Muscle of leg (tissue), 11 donors: ENCODE measurements around the gene C19orf12. TPM values are rescaled to one million over a fixed set of nuclear protein-coding genes. Genes with fewer than 3 reads are reported as not detected.
"Not testable (repeated sequence)": the region's sequence is repeated elsewhere in the genome, so short reads cannot be mapped to it uniquely, and the experiment has no call there.

Source experiments
- DNase-seq: peaks from one replicate; pipeline ENCODE4 v3.0.0; 2013
- H3K27ac ChIP-seq: one replicate; pipeline ENCODE4 v1.5.1; 2013; ENCODE audit warnings: mild to moderate bottlenecking, low read length, control low read depth
- H3K27me3 ChIP-seq: one replicate; pipeline ENCODE4 v1.6.1; 2013; ENCODE audit warnings: low read length; ENCODE audit not compliant: control insufficient read depth, insufficient read depth
- H3K36me3 ChIP-seq: one replicate; pipeline ENCODE4 v1.6.1; 2013; ENCODE audit warnings: low read length; ENCODE audit not compliant: control insufficient read depth, insufficient read depth
- H3K4me1 ChIP-seq: one replicate; pipeline ENCODE4 v1.6.1; 2013; ENCODE audit warnings: low read length; ENCODE audit not compliant: control insufficient read depth, insufficient read depth
- H3K4me3 ChIP-seq: one replicate; pipeline ENCODE4 v1.5.1; 2013; ENCODE audit warnings: low read length, control low read depth
- H3K9me3 ChIP-seq: replicated peaks from 2 replicates; pipeline ENCODE4 v1.6.1; 2013; ENCODE audit warnings: low read depth, low read length; ENCODE audit not compliant: control insufficient read depth
- WGBS: methylation state at CpG from one replicate; pipeline ENCODE4 v1.1.5; 2013; ENCODE audit warnings: missing lambda C conversion rate; ENCODE audit not compliant: insufficient coverage; 5-methylcytosine and 5-hydroxymethylcytosine counted together
- polyA plus RNA-seq, 8 donors: library from polyadenylated mRNA; unstranded; fragments of 120-200 nt; gene quantifications; one replicate each; pipeline versions ENCODE4 v1.2.1 to v1.2.3, GENCODE V29; 2013; ENCODE audit warnings: inconsistent platforms in 1 of 8, low replicate concordance in 1 of 8; ENCODE audit not compliant: insufficient read length in 8 of 8, insufficient read depth in 1 of 8
- total RNA-seq: library from RNA; stranded (reverse); fragments of 120-200 nt; gene quantifications from one replicate; pipeline ENCODE4 v1.2.4, GENCODE V29; 2013

Gene C19orf12
- total and polyA plus RNA-seq, 9 donors = 21.6 to 28.7 (median 25.6) TPM

DNA sequence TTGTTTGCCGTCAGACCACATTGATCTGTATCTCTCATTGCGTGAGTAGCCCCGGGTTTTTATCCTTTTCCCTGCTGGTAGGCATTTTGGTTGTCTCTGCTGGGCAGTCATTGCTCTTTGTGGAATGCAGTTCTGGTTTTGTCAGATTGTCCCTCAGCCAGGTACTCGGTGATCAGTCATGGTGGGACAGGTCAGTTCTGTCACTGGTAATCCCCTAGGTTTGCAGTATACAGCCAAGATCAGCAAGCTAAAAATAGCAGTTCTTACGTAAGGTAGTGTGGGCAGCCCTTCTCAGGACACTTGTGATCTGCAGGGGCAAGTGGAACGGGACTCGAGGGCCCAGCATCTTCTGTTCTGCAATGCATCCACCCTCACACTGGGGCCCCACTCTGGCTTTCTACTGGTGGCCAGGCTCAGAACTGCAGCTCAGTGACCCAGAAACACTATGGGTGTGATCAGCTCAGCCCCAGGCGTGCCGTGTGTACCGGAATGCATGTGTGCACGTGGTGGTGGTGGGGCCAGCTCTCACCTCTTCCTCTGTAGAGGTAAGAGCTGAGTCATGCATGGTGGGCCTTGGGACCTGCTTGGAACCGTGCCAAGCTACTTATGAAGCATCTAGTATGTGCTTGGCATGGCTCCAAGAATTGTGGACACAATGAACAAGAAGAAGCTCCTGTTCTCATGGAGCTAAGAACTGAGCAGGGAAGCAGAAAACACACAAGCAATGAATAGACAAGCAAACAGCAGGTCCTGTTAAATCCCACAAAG, 43.5 kb downstream of the C19orf12 start:
- peak; percentile 55 for DNase-seq
- Histone ChIP-seq H3K4me1 (peaks cover 27% of the 10 kb centered on the region), H3K27ac (no peak overlapping the region), H3K36me3 (peaks cover 9% of the 10 kb centered on the region), H3K27me3 (peaks cover 7% of the 10 kb centered on the region), H3K4me3 (no peak overlapping the region), H3K9me3 (no peaks in the 10 kb centered on the region)
- WGBS = 59% methylated on average over 9 of the region's 12 CpGs

DNA sequence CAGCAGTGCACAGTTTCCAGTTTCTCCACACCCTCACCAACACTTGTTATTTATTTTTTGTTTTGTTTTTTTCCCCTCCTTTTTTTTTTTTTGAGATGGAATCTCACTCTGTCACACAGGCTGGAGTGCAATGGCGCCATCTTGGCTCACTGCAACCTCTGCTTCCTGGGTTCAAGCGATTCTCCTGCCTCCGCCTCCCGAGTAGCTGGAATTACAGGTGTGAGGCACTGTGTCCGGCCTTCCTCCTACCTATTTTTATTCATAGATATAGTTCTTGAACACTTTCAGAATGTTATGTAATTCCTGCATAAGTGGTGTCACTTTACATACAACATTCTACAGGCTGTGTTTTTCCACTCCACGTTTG, 44.1 kb downstream of the C19orf12 start:
- H3K27me3 ChIP-seq = peaks cover 10% of the 10 kb centered on the region
- not testable (repeated sequence) for H3K27ac ChIP-seq, DNase-seq, H3K9me3 ChIP-seq, H3K36me3 ChIP-seq, H3K4me3 ChIP-seq
- WGBS = no CpG with 5 or more reads among the region's 6 CpGs
- peaks cover 33% of the 10 kb centered on the region for H3K4me1 ChIP-seq

DNA sequence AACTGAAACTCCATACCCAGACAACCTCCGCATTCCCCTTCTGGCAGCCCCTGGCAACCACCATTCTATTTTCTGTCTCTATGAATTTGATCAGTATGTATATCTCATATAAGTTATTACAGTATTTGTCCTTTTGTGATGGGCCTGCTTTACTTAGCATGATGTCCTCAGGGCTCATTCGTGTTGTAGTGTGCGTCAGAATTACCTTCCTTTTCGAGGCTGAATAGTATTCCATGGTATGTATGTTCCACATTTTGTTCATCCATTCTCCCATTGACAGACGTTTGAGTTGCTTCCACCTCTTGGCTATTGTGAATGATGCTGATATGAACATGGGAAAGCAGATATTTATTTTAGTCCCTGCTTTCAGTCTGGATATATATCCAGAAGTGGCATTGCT, 44.8 kb downstream of the C19orf12 start:
- no peak overlapping the region for H3K27ac ChIP-seq
- no CpG with 5 or more reads among the region's 5 CpGs for WGBS
- no peaks in the 10 kb centered on the region for H3K9me3 ChIP-seq
- H3K36me3 ChIP-seq = peaks cover 9% of the 10 kb centered on the region
- peaks cover 38% of the 10 kb centered on the region for H3K4me1 ChIP-seq
- H3K4me3 ChIP-seq = no peak overlapping the region
- peaks cover 12% of the 10 kb centered on the region for H3K27me3 ChIP-seq
- DNase-seq = no peak

DNA sequence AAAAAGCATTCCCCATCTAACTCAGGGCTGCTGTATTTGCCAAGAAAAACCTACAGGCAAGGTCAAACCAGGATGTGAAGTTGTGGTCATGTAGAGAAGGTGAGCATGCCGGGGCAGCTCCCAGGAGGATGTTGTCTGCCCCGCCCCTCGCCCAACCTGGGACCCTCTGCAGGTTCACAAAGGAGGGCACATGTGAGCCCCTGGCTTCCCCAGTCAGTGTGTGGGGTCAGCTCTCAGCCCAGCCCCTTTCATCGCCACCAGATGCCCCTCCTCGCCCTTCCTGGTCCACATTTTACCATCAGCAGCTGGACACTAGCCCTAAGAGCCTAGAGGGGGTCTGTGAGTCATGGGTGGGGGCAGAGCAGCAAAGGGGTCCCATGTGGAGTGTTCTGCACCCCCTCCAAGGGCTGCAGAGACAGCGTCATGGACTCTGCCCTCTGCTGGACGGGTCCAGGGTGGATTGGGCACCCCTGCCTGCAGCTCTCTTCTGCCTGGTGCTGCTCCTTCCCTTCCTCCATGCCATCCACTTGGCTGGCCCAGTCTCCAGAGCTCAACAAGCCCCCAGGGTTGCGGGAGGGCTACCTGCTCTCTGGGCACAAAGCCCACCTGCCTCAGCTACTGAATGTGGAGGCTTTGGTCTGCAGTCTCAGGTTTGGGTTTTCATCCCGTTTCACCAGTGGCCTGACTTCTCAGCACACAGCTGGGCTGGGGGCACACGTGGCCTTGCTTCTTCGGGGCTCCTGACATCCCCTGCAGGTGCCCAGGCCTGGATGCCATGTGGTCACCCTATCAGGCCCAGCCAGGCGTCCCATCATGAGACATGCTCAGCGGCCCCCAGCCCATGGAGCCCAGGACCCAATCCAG, 46.1 kb downstream of the C19orf12 start:
- no peak for DNase-seq
- H3K36me3 ChIP-seq = peaks cover 4% of the 10 kb centered on the region
- peaks cover 12% of the 10 kb centered on the region for H3K27me3 ChIP-seq
- peaks cover 47% of the 10 kb centered on the region for H3K4me1 ChIP-seq
- 81% methylated on average over 8 of the region's 13 CpGs for WGBS
- H3K27ac ChIP-seq = no peak overlapping the region
- no peaks in the 10 kb centered on the region for H3K9me3 ChIP-seq
- no peak overlapping the region for H3K4me3 ChIP-seq

DNA sequence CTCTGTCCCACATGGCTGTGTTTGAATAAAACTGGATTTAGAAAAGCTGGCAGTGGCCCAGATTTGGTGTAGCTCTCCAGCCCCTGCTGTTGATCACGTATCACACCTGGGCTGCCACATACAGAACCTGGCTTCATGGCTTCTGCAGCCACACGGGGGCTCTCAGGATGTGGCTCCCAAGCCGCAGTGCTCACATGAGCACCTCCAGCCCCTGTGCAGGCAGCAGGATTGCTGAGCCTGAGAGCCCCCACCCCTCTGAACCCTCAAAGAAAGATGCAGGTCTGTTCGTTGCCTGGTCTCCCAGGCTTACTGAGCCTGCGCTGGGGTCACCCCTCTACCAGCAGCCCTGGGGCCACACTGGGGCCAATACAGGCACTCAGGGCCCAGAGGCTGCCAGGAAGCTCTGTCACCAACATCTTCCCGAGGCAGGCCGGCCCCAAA, 47.1 kb downstream of the C19orf12 start:
- 73% methylated on average over 5 of the region's 7 CpGs for WGBS
- no peak for DNase-seq
- no peaks in the 10 kb centered on the region for H3K9me3 ChIP-seq
- no peak overlapping the region for H3K27ac ChIP-seq
- no peak overlapping the region for H3K4me3 ChIP-seq
- peaks cover 4% of the 10 kb centered on the region for H3K36me3 ChIP-seq
- peaks cover 52% of the 10 kb centered on the region for H3K4me1 ChIP-seq
- H3K27me3 ChIP-seq = peaks cover 12% of the 10 kb centered on the region

DNA sequence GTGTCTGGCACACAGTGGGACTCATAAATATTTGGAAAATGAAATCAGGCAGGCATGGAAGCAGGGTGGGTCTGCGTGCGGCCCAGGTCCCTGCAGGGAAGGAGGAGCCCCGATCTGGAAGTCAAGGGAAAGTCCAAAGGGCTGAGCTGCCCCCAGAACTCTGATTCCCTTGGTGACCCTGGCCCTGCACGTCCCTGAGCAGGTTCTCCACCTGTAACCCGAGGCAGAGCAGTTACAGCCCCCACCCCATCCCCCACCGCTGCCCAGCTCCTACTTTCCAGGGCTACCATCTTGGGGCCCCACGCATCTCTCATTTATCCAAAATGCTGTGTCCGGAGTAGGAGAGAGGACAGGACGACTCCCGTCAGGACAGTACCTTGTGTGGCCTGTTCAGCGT, 47.7 kb downstream of the C19orf12 start:
- Histone ChIP-seq H3K36me3 (peaks cover 4% of the 10 kb centered on the region), H3K27me3 (peaks cover 12% of the 10 kb centered on the region), H3K4me1 (peaks cover 57% of the 10 kb centered on the region), H3K9me3 (no peaks in the 10 kb centered on the region), H3K4me3 (no peak overlapping the region), H3K27ac (peak overlapping the region; percentile 92)
- DNase-seq = no peak
- WGBS = 50% methylated on average over 4 of the region's 11 CpGs

DNA sequence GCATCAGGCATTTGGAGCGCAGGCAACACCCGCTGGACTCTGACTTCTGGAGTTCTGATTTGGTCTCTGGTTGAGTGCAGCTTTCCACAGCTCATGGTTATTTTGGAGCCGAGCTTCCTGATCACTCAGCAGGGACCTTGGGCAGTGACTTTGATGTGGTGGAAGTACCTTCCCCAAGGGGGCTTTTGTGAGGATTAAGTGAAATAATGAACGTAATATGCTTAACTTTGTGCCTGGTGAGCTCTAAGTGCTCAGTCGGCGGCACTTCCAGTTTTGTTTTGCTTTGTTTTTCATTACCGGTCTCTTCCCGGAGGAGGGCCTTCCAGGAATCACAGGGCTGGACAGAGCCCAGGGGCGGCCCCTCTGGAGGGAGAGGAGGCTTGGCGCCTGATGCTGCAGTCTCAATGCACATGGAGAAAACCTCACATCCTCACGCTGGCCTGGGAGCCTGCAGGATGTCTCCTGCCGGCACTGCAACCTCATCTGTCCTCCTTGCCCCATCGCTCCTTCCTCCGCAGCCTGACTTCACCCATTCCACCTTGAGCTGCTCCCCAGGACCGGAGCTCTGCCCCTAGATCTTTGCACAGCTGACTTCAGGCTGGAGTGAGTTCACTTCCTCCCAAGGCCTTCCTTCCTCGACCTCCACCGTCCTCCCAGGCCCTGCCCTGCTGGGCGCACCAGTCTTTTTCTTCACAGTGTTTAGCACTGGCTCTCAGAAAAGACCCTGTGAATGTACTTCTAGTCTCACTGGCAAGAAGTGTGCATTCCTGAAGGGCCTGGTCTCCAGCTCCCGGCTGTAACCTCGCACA, 48.3 kb downstream of the C19orf12 start:
- Histone ChIP-seq H3K4me3 (peak overlapping the region; percentile 60), H3K27me3 (peaks cover 12% of the 10 kb centered on the region), H3K9me3 (no peaks in the 10 kb centered on the region), H3K36me3 (peaks cover 4% of the 10 kb centered on the region), H3K4me1 (peaks cover 55% of the 10 kb centered on the region), H3K27ac (peak overlapping the region; percentile 92)
- WGBS = 8% methylated on average over 18 of the region's 20 CpGs
- DNase-seq = peak; percentile 94

DNA sequence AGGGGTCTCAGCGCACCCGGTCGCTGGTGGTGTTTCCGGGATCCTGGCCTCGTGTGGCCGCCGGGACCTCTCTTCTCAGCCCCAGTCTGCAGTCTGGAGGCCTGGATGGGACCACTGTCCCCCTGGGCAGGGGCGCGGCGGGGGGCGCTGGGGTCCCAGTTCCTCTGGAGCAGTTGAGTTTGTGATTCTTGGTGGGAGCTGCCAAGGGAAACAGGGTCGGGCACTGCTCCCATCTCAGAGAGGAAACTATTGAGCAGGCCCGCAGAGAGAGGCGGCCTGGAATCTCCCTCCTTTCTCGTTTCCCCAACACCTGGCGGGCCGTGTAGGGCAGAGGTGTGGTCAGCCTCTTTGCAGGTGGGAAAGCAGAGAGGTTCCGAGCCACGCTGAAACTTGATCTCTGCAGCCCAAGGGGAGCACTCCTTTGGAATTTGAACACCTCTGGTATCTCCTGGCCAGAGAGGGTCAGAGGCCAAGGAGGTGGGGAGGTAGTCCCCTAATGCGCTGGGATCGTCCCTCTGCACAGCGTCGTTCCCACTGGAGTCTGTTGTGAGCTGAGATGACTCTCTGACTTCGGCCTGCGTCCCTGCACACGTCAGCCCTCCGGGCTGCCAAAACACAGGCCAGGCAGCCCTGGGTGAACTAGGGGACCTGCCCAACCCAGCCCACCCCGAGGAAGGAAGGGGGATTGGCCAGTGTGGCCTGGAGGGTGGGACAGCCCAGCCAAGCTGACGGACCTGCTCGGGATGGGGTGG, 49.1 kb downstream of the C19orf12 start:
- peaks cover 51% of the 10 kb centered on the region for H3K4me1 ChIP-seq
- peak; percentile 79 for DNase-seq
- WGBS = 1% methylated on average over 23 of the region's 30 CpGs

DNA sequence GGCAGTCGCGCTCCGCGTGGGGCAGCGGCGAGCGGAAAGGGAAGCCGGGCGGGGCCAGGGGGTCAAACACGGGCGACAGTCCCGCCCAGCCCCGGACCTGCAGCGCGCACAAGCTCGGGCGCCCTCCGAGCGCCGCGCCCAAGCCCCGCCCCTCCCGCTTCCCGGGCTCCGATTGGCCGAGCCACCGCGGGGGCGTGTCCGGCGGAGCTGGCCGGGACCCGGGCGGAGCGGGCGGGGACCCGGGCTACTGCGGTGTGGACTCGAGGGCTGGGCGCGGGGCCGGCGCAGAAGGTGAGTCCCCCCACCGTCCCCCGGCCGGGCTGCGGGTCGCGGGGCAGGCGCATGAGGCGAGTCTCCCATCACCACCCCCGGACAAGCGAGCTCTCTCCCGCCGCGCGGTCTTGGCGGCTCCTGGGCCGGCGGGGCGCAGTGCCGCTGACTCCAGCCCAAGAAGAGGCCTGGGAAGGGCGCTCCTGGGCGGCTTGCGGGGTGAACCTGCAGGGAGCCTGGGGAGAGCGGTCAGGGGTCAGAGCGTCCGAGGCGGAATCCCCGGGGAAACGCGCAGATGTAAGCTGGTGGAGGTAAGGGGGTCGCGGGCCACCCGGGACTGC, 49.7 kb downstream of the C19orf12 start, which contains the start of gene PLEKHF1:
TSS of gene PLEKHF1 (plus strand) at position 247 of the 611 bp plus-strand sequence. CDS start 8,379 bp downstream, outside the sequence.
- Histone ChIP-seq H3K27ac (peak within 1 kb of the TSS; percentile 92), H3K9me3 (no peaks in the 10 kb centered on the region), H3K4me1 (peaks cover 51% of the 10 kb centered on the region), H3K36me3 (peaks cover 4% of the 10 kb centered on the region), H3K27me3 (peaks cover 12% of the 10 kb centered on the region), H3K4me3 (peak within 1 kb of the TSS; percentile 60)
- under 1% methylated on average over 75 of the region's 75 CpGs for WGBS
- peak; percentile 94 for DNase-seq

More for the DNA sequence above, 49.1 kb downstream of the C19orf12 start:
- peaks cover 4% of the 10 kb centered on the region for H3K36me3 ChIP-seq
- H3K27me3 ChIP-seq = peaks cover 12% of the 10 kb centered on the region
- H3K27ac ChIP-seq = peak overlapping the region; percentile 92
- peak overlapping the region; percentile 60 for H3K4me3 ChIP-seq
- H3K9me3 ChIP-seq = no peaks in the 10 kb centered on the region
